ENCODE measurements around the gene C16orf87.
"Not testable (repeated sequence)": the region's sequence is repeated elsewhere in the genome, so short reads cannot be mapped to it uniquely, and the experiment has no call there.

The C16orf87 gene

DNA sequence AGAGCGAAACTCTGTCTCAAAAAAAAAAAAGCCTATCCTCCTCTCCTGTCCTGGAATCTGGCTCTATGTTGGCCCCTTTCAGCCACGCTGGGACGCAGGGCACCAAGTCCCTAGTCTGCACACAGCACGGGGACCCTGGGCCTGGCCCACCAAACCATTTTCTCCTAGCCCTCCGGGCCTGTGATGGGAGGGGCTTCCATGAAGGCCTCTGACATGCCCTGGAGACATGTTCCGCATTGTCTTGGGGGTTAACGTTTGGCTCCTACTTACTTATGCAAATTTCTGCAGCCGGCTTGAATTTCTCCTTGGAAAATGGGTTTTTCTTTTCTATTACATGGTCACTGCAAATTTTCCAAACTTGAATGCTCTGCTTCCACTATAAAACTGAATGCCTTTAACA is 40.6 kb upstream of the C16orf87 start:
- H3K36me3 ChIP-seq (ENCODE audit: insufficient read depth, low read length) = no peaks in the 10 kb centered on the region
- H3K27ac ChIP-seq (ENCODE audit: low read length) = no peak overlapping the region
- no peak overlapping the region for H2AFZ ChIP-seq (ENCODE audit: low read depth, low read length)
- no peak overlapping the region for H3K9ac ChIP-seq (ENCODE audit: low read depth, low read length)
- ATAC-seq (ENCODE audit: insufficient read depth, low read depth) (no peak), DNase-seq (no peak)
- H4K20me1 ChIP-seq (ENCODE audit: insufficient read depth, low read length) = no peaks in the 10 kb centered on the region
- H3K9me3 ChIP-seq (ENCODE audit: insufficient read depth, low read length, severe bottlenecking) = no peaks in the 10 kb centered on the region
- no peaks in the 10 kb centered on the region for H3K27me3 ChIP-seq (ENCODE audit: insufficient read depth, low read length, poor library complexity)
- H3K4me2 ChIP-seq (ENCODE audit: insufficient read depth, low read length) = no peak overlapping the region
- no peaks in the 10 kb centered on the region for H3K79me2 ChIP-seq (ENCODE audit: insufficient read depth, low read length)
- H3K4me3 ChIP-seq (ENCODE audit: low read depth in 1 of 2, low read length in 2 of 2) = no peak overlapping the region
- TF ChIP-seq CTCF (IDR thresholded peaks at IDR 0.05; ENCODE audit: borderline replicate concordance, extremely low read depth, low read length, poor library complexity, severe bottlenecking) (no peak), EZH2 (IDR thresholded peaks at IDR 0.05; ENCODE audit: borderline replicate concordance, low read depth, low read length, severe bottlenecking) (no peak)
- H3K4me1 ChIP-seq (ENCODE audit: insufficient read depth, low read length) = no peaks in the 10 kb centered on the region

GRCh38 chr16:46868891-46869290 is 37.9 kb upstream of the C16orf87 start:
- H3K9ac ChIP-seq (ENCODE audit: low read depth, low read length); H3K27ac ChIP-seq (ENCODE audit: low read length); H3K4me1 ChIP-seq (ENCODE audit: insufficient read depth, low read length); H3K79me2 ChIP-seq (ENCODE audit: insufficient read depth, low read length); H2AFZ ChIP-seq (ENCODE audit: low read depth, low read length); H3K27me3 ChIP-seq (ENCODE audit: insufficient read depth, low read length, poor library complexity); H4K20me1 ChIP-seq (ENCODE audit: insufficient read depth, low read length); ATAC-seq (ENCODE audit: insufficient read depth, low read depth); H3K9me3 ChIP-seq (ENCODE audit: insufficient read depth, low read length, severe bottlenecking); H3K36me3 ChIP-seq (ENCODE audit: insufficient read depth, low read length); DNase-seq; H3K4me3 ChIP-seq (ENCODE audit: low read depth in 1 of 2, low read length in 2 of 2); H3K4me2 ChIP-seq (ENCODE audit: insufficient read depth, low read length): not testable (repeated sequence)

GRCh38 chr16:46867486-46867885 is 36.5 kb upstream of the C16orf87 start:
- not testable (repeated sequence) for H3K9ac ChIP-seq (ENCODE audit: low read depth, low read length); H3K4me2 ChIP-seq (ENCODE audit: insufficient read depth, low read length); H3K9me3 ChIP-seq (ENCODE audit: insufficient read depth, low read length, severe bottlenecking); H2AFZ ChIP-seq (ENCODE audit: low read depth, low read length); ATAC-seq (ENCODE audit: insufficient read depth, low read depth); H3K4me3 ChIP-seq (ENCODE audit: low read depth in 1 of 2, low read length in 2 of 2); H3K27me3 ChIP-seq (ENCODE audit: insufficient read depth, low read length, poor library complexity); H3K36me3 ChIP-seq (ENCODE audit: insufficient read depth, low read length); H3K4me1 ChIP-seq (ENCODE audit: insufficient read depth, low read length); H3K27ac ChIP-seq (ENCODE audit: low read length); DNase-seq; H3K79me2 ChIP-seq (ENCODE audit: insufficient read depth, low read length); H4K20me1 ChIP-seq (ENCODE audit: insufficient read depth, low read length)

DNA sequence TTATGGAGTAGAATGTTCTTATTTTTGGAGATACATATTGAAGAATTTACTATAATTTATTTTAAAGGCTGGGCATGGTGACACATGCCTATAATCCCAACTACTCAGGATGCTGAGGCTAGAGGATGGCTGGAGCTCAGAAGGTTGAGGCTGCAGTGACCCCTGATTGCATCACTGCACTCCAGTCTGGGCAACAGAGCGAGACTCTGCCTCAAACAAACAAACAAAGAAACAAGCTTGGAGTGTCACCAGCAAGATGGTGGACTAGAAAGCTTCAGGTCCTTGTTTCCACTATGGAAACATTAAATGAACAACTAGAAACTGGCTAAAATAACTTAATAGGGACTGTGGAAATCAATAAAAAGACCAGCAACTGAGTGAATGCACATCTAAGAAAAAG is 35.3 kb upstream of the C16orf87 start:
- no peak overlapping the region for H3K4me2 ChIP-seq (ENCODE audit: insufficient read depth, low read length)
- ATAC-seq (ENCODE audit: insufficient read depth, low read depth) = no peak

More for the DNA sequence above, 35.3 kb upstream of the C16orf87 start:
- no peaks in the 10 kb centered on the region for H3K9me3 ChIP-seq (ENCODE audit: insufficient read depth, low read length, severe bottlenecking)
- no peak overlapping the region for H2AFZ ChIP-seq (ENCODE audit: low read depth, low read length)
- DNase-seq = no peak
- no peaks in the 10 kb centered on the region for H3K4me1 ChIP-seq (ENCODE audit: insufficient read depth, low read length)
- H4K20me1 ChIP-seq (ENCODE audit: insufficient read depth, low read length) = no peaks in the 10 kb centered on the region
- no peak overlapping the region for H3K27ac ChIP-seq (ENCODE audit: low read length)
- H3K27me3 ChIP-seq (ENCODE audit: insufficient read depth, low read length, poor library complexity) = no peaks in the 10 kb centered on the region
- TF ChIP-seq CTCF (IDR thresholded peaks at IDR 0.05; ENCODE audit: borderline replicate concordance, extremely low read depth, low read length, poor library complexity, severe bottlenecking) (no peak), EZH2 (IDR thresholded peaks at IDR 0.05; ENCODE audit: borderline replicate concordance, low read depth, low read length, severe bottlenecking) (no peak)
- no peaks in the 10 kb centered on the region for H3K36me3 ChIP-seq (ENCODE audit: insufficient read depth, low read length)
- H3K4me3 ChIP-seq (ENCODE audit: low read depth in 1 of 2, low read length in 2 of 2) = no peak overlapping the region
- no peak overlapping the region for H3K9ac ChIP-seq (ENCODE audit: low read depth, low read length)
- H3K79me2 ChIP-seq (ENCODE audit: insufficient read depth, low read length) = no peaks in the 10 kb centered on the region

All from DND-41 (cell line).